ENCODE data around the gene DLX4. TPM values are rescaled to one million over a fixed set of nuclear protein-coding genes. Genes with fewer than 3 reads are reported as not detected.

DLX4 gene
- total RNA-seq, 1 donor from 2014 or later, result not detected

- H3K4me1 Mint-ChIP-seq (ENCODE audit: low read depth), result peaks cover 16% of the 10 kb centered on the region
- intact Hi-C loops (cut with micrococcal nuclease), result loop anchor here (1.0 to 10.0 kb wide), 4 partner anchors 44 to 502 kb away; partner anchors contain the start of genes NGFR and SLC35B1
- no peaks in the 10 kb centered on the region for H3K9me3 Mint-ChIP-seq
- H3K27me3 Mint-ChIP-seq (ENCODE audit: insufficient read depth), result peaks cover 65% of the 10 kb centered on the region
- peak; percentile 59 for DNase-seq (ENCODE audit: low spot score)
- peak overlapping the region; percentile 62 for H3K27ac Mint-ChIP-seq
- H3K4me3 Mint-ChIP-seq, result peak overlapping the region; percentile 27
- no peaks in the 10 kb centered on the region for H3K36me3 Mint-ChIP-seq (ENCODE audit: low read depth)
Observed at GRCh38 chr17:49996495-49997300, 27.7 kb downstream of the DLX4 start.

GRCh38 chr17:49997301-49997650, 28.3 kb downstream of the DLX4 start:
- intact Hi-C loops (cut with micrococcal nuclease), result loop anchor here (5.0 to 10.0 kb wide), 2 partner anchors 290 to 502 kb away; partner anchors contain the start of genes NGFR and SLC35B1
- no peaks in the 10 kb centered on the region for H3K36me3 Mint-ChIP-seq (ENCODE audit: low read depth)
- H3K27ac Mint-ChIP-seq, result no peak overlapping the region

GRCh38 chr17:49997773-49998703, 29.0 kb downstream of the DLX4 start:
- H3K4me3 Mint-ChIP-seq, result no peak overlapping the region
- H3K27ac Mint-ChIP-seq, result no peak overlapping the region
- H3K9me3 Mint-ChIP-seq, result no peaks in the 10 kb centered on the region
- no peaks in the 10 kb centered on the region for H3K36me3 Mint-ChIP-seq (ENCODE audit: low read depth)
- H3K4me1 Mint-ChIP-seq (ENCODE audit: low read depth), result peaks cover 16% of the 10 kb centered on the region
- intact Hi-C loops (cut with micrococcal nuclease), result loop anchor here (1.0 to 10.0 kb wide), 4 partner anchors 118 to 503 kb away; partner anchors contain the start of genes NGFR and SLC35B1
- H3K27me3 Mint-ChIP-seq (ENCODE audit: insufficient read depth), result peaks cover 60% of the 10 kb centered on the region
- DNase-seq (ENCODE audit: low spot score), result peak; percentile 76

More at GRCh38 chr17:49997301-49997650, 28.3 kb downstream of the DLX4 start:
- H3K4me1 Mint-ChIP-seq (ENCODE audit: low read depth), result peaks cover 16% of the 10 kb centered on the region
- no peak overlapping the region for H3K4me3 Mint-ChIP-seq
- H3K27me3 Mint-ChIP-seq (ENCODE audit: insufficient read depth), result peaks cover 63% of the 10 kb centered on the region
- H3K9me3 Mint-ChIP-seq, result no peaks in the 10 kb centered on the region
- DNase-seq (ENCODE audit: low spot score), result no peak

- Mint-ChIP-seq H3K4me1 (ENCODE audit: low read depth) (peaks cover 14% of the 10 kb centered on the region), H3K27me3 (ENCODE audit: insufficient read depth) (peaks cover 56% of the 10 kb centered on the region), H3K27ac (no peak overlapping the region), H3K9me3 (no peaks in the 10 kb centered on the region), H3K4me3 (no peak overlapping the region), H3K36me3 (ENCODE audit: low read depth) (no peaks in the 10 kb centered on the region)
- intact Hi-C loops (cut with micrococcal nuclease), result loop anchor here (1.0 to 10.0 kb wide), 4 partner anchors 119 to 504 kb away; partner anchors contain the start of genes NGFR and SLC35B1
- no peak for DNase-seq (ENCODE audit: low spot score)
Observed at GRCh38 chr17:49998836-49999511, 30.0 kb downstream of the DLX4 start.

GRCh38 chr17:50003911-50004310, 34.9 kb downstream of the DLX4 start:
- Mint-ChIP-seq H3K4me3 (no peak overlapping the region), H3K27ac (no peak overlapping the region), H3K27me3 (ENCODE audit: insufficient read depth) (peaks cover 28% of the 10 kb centered on the region), H3K4me1 (ENCODE audit: low read depth) (no peaks in the 10 kb centered on the region), H3K9me3 (peaks cover 3% of the 10 kb centered on the region), H3K36me3 (ENCODE audit: low read depth) (no peaks in the 10 kb centered on the region)
- intact Hi-C loops (cut with micrococcal nuclease), result no loop called here
- DNase-seq (ENCODE audit: low spot score), result no peak

GRCh38 chr17:50009282-50009681, 40.3 kb downstream of the DLX4 start:
- no peaks in the 10 kb centered on the region for H3K4me1 Mint-ChIP-seq (ENCODE audit: low read depth)
- no peak overlapping the region for H3K4me3 Mint-ChIP-seq
- intact Hi-C loops (cut with micrococcal nuclease), result no loop called here

GRCh38 chr17:50013079-50013478, 44.1 kb downstream of the DLX4 start:
- no peak overlapping the region for H3K27ac Mint-ChIP-seq
- H3K9me3 Mint-ChIP-seq, result peaks cover 22% of the 10 kb centered on the region

More at GRCh38 chr17:50009282-50009681, 40.3 kb downstream of the DLX4 start:
- H3K36me3 Mint-ChIP-seq (ENCODE audit: low read depth), result no peaks in the 10 kb centered on the region
- H3K27ac Mint-ChIP-seq, result no peak overlapping the region
- peaks cover 15% of the 10 kb centered on the region for H3K27me3 Mint-ChIP-seq (ENCODE audit: insufficient read depth)
- H3K9me3 Mint-ChIP-seq, result peaks cover 14% of the 10 kb centered on the region
- DNase-seq (ENCODE audit: low spot score), result no peak

GRCh38 chr17:50014471-50015088, 45.6 kb downstream of the DLX4 start:
- no peaks in the 10 kb centered on the region for H3K4me1 Mint-ChIP-seq (ENCODE audit: low read depth)
- no peaks in the 10 kb centered on the region for H3K36me3 Mint-ChIP-seq (ENCODE audit: low read depth)
- DNase-seq (ENCODE audit: low spot score), result no peak
- peaks cover 8% of the 10 kb centered on the region for H3K27me3 Mint-ChIP-seq (ENCODE audit: insufficient read depth)
- no peak overlapping the region for H3K27ac Mint-ChIP-seq
- intact Hi-C loops (cut with micrococcal nuclease), result no loop called here
- no peak overlapping the region for H3K4me3 Mint-ChIP-seq
- H3K9me3 Mint-ChIP-seq, result peaks cover 17% of the 10 kb centered on the region

More at GRCh38 chr17:50013079-50013478, 44.1 kb downstream of the DLX4 start:
- no peak for DNase-seq (ENCODE audit: low spot score)
- no peaks in the 10 kb centered on the region for H3K4me1 Mint-ChIP-seq (ENCODE audit: low read depth)
- H3K36me3 Mint-ChIP-seq (ENCODE audit: low read depth), result no peaks in the 10 kb centered on the region
- peaks cover 16% of the 10 kb centered on the region for H3K27me3 Mint-ChIP-seq (ENCODE audit: insufficient read depth)
- intact Hi-C loops (cut with micrococcal nuclease), result no loop called here
- no peak overlapping the region for H3K4me3 Mint-ChIP-seq

- Mint-ChIP-seq H3K4me1 (ENCODE audit: low read depth) (no peaks in the 10 kb centered on the region), H3K27me3 (ENCODE audit: insufficient read depth) (peaks cover 8% of the 10 kb centered on the region), H3K4me3 (no peak overlapping the region), H3K27ac (no peak overlapping the region), H3K9me3 (peaks cover 17% of the 10 kb centered on the region), H3K36me3 (ENCODE audit: low read depth) (no peaks in the 10 kb centered on the region)
- intact Hi-C loops (cut with micrococcal nuclease), result no loop called here
- no peak for DNase-seq (ENCODE audit: low spot score)
Observed at GRCh38 chr17:50015146-50015545, 46.2 kb downstream of the DLX4 start.

GRCh38 chr17:50018909-50019308, 49.9 kb downstream of the DLX4 start:
- Mint-ChIP-seq H3K4me1 (ENCODE audit: low read depth) (no peaks in the 10 kb centered on the region), H3K36me3 (ENCODE audit: low read depth) (no peaks in the 10 kb centered on the region), H3K9me3 (peaks cover 9% of the 10 kb centered on the region), H3K27me3 (ENCODE audit: insufficient read depth) (peaks cover 10% of the 10 kb centered on the region), H3K4me3 (no peak overlapping the region), H3K27ac (no peak overlapping the region)
- no peak for DNase-seq (ENCODE audit: low spot score)
- intact Hi-C loops (cut with micrococcal nuclease), result no loop called here

GRCh38 chr17:50020841-50021599, 52.0 kb downstream of the DLX4 start:
- Mint-ChIP-seq H3K9me3 (no peaks in the 10 kb centered on the region), H3K4me3 (no peak overlapping the region), H3K4me1 (ENCODE audit: low read depth) (no peaks in the 10 kb centered on the region), H3K27me3 (ENCODE audit: insufficient read depth) (peaks cover 10% of the 10 kb centered on the region), H3K36me3 (ENCODE audit: low read depth) (no peaks in the 10 kb centered on the region), H3K27ac (no peak overlapping the region)
- DNase-seq (ENCODE audit: low spot score), result no peak
- intact Hi-C loops (cut with micrococcal nuclease), result no loop called here
